Inflammatory macrophage treated with lipopolysaccharide for 4 hours (primary cell): ENCODE results near the gene WWP2.

ENCODE experiments used
- DNase-seq: peaks from one replicate; pipeline ENCODE4 v3.0.0-alpha.2; 2020

WWP2 gene

DNA sequence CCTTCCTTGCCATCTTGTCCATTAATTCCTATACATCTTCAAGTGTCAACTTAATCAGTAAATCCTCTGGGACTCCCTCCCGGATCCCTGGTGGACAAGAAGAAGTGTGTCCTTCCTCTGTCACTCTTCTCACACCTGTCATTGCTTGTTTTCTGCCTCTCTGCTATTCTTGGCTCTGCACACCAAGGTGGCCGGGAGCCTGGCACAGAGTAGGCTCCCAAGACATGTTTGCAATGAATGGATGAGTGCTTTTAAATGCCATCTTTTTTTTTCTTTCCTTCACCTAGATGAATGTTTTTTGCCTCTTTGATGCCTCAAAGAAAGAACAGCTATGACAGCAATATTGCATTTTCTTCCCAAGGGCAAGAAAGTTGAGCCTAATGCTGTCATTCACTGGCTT, 131.0 kb downstream of the WWP2 start:
- no peak for DNase-seq

- no peak for DNase-seq
Measured at GRCh38 chr16:69894676-69895075, 132.5 kb downstream of the WWP2 start.

GRCh38 chr16:69903865-69904415, 141.8 kb downstream of the WWP2 start:
- no peak for DNase-seq

- no peak for DNase-seq
Measured at GRCh38 chr16:69904495-69905170, 142.5 kb downstream of the WWP2 start.

GRCh38 chr16:69905171-69905555, 143.0 kb downstream of the WWP2 start:
- DNase-seq: no peak

DNA sequence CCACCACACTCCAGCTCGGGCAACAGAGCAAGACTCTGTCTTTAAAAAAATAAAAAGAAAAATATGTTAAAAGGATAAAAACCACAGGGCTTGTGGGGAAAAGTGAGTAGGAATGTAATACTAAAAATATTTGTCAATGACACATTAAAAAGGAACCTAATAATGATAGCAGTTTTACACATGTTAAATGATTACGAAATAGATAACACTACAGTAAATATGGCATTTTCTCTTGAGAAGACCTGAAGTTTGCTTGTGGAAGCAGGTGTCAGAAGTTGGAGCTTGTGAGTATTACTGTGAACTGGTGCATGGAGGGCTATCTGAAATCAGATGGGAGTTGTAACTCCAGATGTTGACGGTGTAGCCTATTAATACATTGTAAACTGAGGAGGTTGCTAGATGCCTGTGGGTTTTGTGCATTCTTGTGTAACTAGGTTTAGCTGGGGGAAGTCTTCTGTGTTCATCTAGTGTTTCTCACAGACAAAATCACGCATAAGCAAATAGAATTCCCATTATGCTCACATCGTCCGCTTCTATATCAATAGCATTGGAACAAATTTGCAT, 144.8 kb downstream of the WWP2 start:
- no peak for DNase-seq

GRCh38 chr16:69909043-69909442, 146.9 kb downstream of the WWP2 start:
- DNase-seq: no peak

- DNase-seq: no peak
Measured at GRCh38 chr16:69909760-69910159, 147.6 kb downstream of the WWP2 start.

DNA sequence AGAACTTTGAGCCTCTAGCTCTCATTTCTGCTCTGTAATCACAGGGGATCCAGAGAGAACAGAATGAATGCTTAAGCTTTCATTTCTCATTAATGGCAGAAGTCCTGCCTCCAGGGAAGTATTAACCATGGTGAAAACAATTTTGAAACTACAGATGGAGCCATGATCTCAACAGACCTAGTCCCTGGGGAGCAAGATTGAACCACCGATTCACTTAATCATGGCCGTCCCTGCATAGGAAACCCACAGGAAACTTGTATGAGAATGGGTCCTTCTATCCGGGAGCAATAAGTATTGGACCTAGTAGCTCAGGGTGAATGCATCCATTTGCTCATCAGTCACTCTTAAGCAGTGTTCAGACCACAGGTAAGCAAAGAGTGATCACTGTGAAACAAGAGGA, 148.8 kb downstream of the WWP2 start:
- DNase-seq: no peak

- DNase-seq: no peak
Measured at GRCh38 chr16:69916462-69916861, 154.3 kb downstream of the WWP2 start.

DNA sequence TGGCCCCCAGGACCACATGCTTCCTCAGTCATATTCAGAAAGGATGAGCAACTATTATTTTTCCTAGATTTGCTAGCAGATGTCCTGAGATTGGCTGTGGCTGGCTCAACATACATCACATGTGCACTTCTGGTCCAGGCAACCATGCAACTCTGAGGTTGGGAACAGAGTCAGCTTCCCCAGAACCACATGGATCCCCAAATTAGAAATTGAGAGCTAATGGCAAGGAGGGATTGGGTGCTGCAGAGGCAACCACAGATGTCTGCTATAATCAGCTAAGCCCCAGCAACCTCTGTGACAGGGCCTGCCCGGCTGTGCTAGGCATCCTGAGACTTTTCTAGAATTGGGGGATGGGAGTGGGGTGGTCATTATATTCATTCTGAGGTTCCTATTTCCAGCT, 155.2 kb downstream of the WWP2 start:
- no peak for DNase-seq

GRCh38 chr16:69917739-69918138, 155.6 kb downstream of the WWP2 start:
- no peak for DNase-seq

- DNase-seq: no peak
Measured at GRCh38 chr16:69918241-69918640, 156.1 kb downstream of the WWP2 start.

GRCh38 chr16:69921127-69921526, 159.0 kb downstream of the WWP2 start:
- DNase-seq: no peak

DNA sequence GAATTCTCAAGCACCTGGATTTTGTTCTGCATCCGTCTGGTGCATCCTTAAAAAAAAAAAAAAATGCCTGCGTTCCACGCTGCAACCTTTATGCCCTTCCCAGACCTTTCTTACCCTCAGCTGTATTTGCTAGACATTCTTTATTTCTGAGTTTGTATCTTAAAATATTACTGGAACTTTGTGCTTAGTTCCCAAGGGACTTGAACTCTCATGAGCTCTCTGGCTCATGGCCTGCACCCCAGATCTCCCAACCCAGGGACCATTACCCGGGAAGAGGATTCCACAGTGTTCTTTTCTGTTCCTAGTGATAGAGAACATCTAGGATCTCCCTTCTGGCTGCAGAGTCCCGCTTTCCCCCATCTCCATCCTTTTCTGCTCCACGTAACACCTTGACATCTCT, 160.1 kb downstream of the WWP2 start:
- DNase-seq: no peak

DNA sequence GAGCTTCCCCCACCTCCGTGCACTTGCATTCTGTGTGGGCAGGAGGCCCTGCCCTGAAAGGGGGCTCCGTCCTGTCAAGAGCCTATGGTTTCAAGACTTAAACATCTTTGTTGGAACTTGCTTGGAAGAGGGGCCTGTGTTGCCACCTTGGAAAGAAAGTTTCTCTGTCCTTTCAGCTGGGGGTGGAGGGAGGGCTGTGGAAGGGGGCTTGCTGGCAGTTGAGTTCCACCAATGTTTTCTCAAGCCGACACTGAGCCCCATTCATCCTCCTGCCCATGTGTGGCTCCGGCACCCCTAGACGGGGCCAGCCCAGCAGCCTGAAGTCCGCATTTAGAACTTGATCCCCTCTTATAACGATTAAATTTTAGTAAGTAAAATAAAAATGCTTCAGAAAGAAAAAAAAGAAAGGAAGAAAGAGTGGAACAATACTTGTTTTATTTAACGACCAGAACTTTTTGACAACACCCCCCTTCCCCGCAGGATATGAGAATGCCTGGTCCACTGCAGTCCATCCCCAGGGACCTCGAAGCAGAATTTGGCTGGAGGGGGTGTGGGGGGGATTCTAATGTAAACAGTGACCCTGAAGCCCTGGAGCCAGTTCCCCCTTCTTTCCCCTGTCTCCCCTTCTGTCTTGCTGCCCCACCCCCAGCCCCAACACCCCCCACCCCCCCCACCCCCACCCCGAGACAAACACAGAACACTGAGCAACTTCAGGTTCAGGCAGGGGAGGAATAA, 162.1 kb downstream of the WWP2 start:
- DNase-seq: no peak

DNA sequence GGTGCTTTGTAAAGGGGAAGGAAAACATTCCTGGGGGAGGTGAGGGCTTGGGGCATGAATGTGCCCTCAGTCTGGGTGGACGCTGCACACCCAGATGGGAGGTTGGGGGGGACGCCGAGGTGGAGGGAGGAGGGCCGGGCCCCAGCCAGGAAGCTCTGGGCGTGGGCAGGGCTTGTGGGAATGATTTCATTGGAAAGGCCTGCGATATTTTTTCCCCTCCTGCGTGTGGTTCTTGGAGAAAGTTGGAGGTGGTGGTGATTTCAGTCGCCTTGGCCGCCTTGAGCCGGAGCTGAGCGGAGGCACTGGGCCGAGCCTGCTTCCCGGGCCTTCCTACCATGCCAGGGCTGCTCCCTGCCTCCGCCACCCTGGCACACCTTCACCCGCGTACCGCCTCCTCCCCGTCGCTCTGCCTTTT, 162.7 kb downstream of the WWP2 start:
- DNase-seq: no peak

- DNase-seq: no peak
Measured at GRCh38 chr16:69925311-69925710, 163.2 kb downstream of the WWP2 start.

GRCh38 chr16:69926241-69926640, 164.1 kb downstream of the WWP2 start:
- no peak for DNase-seq

DNA sequence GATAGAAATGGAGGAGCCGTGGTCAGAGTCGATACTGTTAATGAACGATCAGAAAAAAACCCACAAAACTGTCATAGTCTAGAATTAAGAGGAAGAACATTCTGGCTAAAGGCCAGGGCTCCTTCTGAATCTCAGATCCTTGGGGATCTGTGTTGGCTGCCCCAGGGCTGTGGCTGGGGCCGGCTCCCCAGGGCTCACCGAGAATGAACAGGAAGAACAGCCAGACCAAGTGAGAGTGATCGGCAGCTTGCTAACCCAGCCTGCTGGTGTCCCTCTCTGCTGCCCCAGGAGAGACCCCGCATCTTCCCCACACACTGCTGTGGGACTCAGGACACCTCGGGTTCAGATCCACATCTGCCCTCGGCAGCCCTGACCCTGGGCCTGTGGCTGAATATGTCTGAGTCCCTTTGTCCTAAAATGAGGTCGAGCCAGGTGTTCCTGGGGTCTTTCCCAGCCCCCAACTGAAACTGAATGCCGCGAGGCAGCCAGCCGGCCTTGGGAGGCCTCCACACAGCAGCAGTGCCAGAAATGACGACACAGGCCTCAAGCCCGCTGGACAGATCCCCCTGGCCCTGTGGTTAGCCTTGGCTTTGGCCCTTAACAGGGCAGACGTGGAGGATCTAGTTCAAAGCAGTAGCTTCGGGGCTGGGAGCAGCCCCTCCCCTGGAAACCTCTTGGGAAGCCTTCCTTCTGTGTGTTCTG, 165.1 kb downstream of the WWP2 start:
- DNase-seq: no peak

GRCh38 chr16:69928856-69929400, 166.8 kb downstream of the WWP2 start:
- no peak for DNase-seq

DNA sequence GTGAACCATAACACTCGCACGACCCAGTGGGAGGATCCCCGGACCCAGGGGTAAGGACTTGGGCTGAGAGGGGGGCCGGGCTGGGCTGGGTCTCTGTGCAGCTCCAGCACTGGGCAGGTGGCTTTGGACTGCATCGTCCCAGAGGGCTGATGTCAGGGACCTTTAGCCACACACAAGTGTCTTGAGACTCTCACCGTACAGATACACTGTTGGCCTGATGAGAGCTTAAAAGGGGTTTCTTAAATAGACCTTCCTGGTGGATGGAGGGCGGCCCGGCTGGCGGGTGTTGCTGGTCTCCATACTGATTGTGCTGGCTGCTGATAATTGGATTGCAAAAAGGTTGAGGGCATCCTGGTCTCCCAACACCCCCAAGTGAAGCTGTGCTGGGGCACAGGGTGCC, 167.3 kb downstream of the WWP2 start:
- no peak for DNase-seq

GRCh38 chr16:69930117-69930776, 168.1 kb downstream of the WWP2 start:
- peak; percentile 41 for DNase-seq
